Measurements from ENCODE around the gene NXN. TPM values are rescaled to one million over a fixed set of nuclear protein-coding genes. Genes with fewer than 3 reads are reported as not detected.
"Not testable (repeated sequence)": the region's sequence is repeated elsewhere in the genome, so short reads cannot be mapped to it uniquely, and the experiment has no call there.

NXN gene
- total RNA-seq, 2 donors from 2014 or later: 13.9 to 18.9 TPM

GRCh38 chr17:773016-773415 lies 206.6 kb downstream of the NXN start:
- Histone ChIP-seq H3K27me3 (replicated peaks; ENCODE audit: insufficient read depth) (no peaks in the 10 kb centered on the region), H3K27ac (no peak overlapping the region), H3K4me3 (no peak overlapping the region), H3K9me3 (no peaks in the 10 kb centered on the region), H3K36me3 (peaks cover 66% of the 10 kb centered on the region), H3K4me1 (ENCODE audit: control insufficient read depth in 1 of 2, low read depth in 2 of 2) (no peaks in the 10 kb centered on the region)
- TF ChIP-seq CTCF (IDR thresholded peaks at IDR 0.05): no peak
- ATAC-seq (ENCODE audit: insufficient number of reproducible peaks, low FRiP score, low read depth): no peak
- DNase-seq (ENCODE audit: low spot score): no peak

GRCh38 chr17:767076-767475 lies 212.5 kb downstream of the NXN start:
- ATAC-seq (ENCODE audit: insufficient number of reproducible peaks, low FRiP score, low read depth) (peak; percentile 65), DNase-seq (ENCODE audit: low spot score) (no peak)
- Histone ChIP-seq H3K27ac (peak overlapping the region; percentile 63 to 81), H3K4me3 (peak overlapping the region; percentile 32), H3K36me3 (peaks cover 30% of the 10 kb centered on the region), H3K9me3 (no peaks in the 10 kb centered on the region), H3K4me1 (ENCODE audit: control insufficient read depth in 1 of 2, low read depth in 2 of 2) (peaks cover 0 to 17% of the 10 kb centered on the region in 2 donors), H3K27me3 (replicated peaks; ENCODE audit: insufficient read depth) (no peaks in the 10 kb centered on the region)
- no peak for TF ChIP-seq CTCF (IDR thresholded peaks at IDR 0.05)

GRCh38 chr17:760371-760770 lies 219.2 kb downstream of the NXN start:
- ATAC-seq (ENCODE audit: insufficient number of reproducible peaks, low FRiP score, low read depth): no peak
- H3K9me3 ChIP-seq: no peaks in the 10 kb centered on the region
- DNase-seq (ENCODE audit: low spot score): no peak
- H3K36me3 ChIP-seq: peaks cover 28% of the 10 kb centered on the region
- no peak for TF ChIP-seq CTCF (IDR thresholded peaks at IDR 0.05)
- no peaks in the 10 kb centered on the region for H3K27me3 ChIP-seq (replicated peaks; ENCODE audit: insufficient read depth)
- peaks cover 0 to 11% of the 10 kb centered on the region in 2 donors for H3K4me1 ChIP-seq (ENCODE audit: control insufficient read depth in 1 of 2, low read depth in 2 of 2)
- no peak overlapping the region for H3K4me3 ChIP-seq
- H3K27ac ChIP-seq: no peak overlapping the region

GRCh38 chr17:759964-760363 lies 219.6 kb downstream of the NXN start:
- TF ChIP-seq CTCF (IDR thresholded peaks at IDR 0.05): no peak
- H3K27ac ChIP-seq: no peak overlapping the region
- DNase-seq (ENCODE audit: low spot score): no peak
- peaks cover 28% of the 10 kb centered on the region for H3K36me3 ChIP-seq
- H3K4me1 ChIP-seq (ENCODE audit: control insufficient read depth in 1 of 2, low read depth in 2 of 2): peaks cover 0 to 11% of the 10 kb centered on the region in 2 donors
- H3K9me3 ChIP-seq: no peaks in the 10 kb centered on the region
- no peak overlapping the region for H3K4me3 ChIP-seq
- ATAC-seq (ENCODE audit: insufficient number of reproducible peaks, low FRiP score, low read depth): no peak
- no peaks in the 10 kb centered on the region for H3K27me3 ChIP-seq (replicated peaks; ENCODE audit: insufficient read depth)

- H3K27ac ChIP-seq: peak overlapping the region; percentile 61 to 73
- H3K4me3 ChIP-seq: peak overlapping the region; percentile 28
- H3K4me1 ChIP-seq (ENCODE audit: control insufficient read depth in 1 of 2, low read depth in 2 of 2): peaks cover 4 to 17% of the 10 kb centered on the region in 2 donors
- not testable (repeated sequence) for H3K9me3 ChIP-seq; ATAC-seq (ENCODE audit: insufficient number of reproducible peaks, low FRiP score, low read depth); DNase-seq (ENCODE audit: low spot score); H3K27me3 ChIP-seq (replicated peaks; ENCODE audit: insufficient read depth)
- peaks cover 14% of the 10 kb centered on the region for H3K36me3 ChIP-seq
Observed at GRCh38 chr17:756010-756567, 223.5 kb downstream of the NXN start.

- DNase-seq (ENCODE audit: low spot score); H3K27me3 ChIP-seq (replicated peaks; ENCODE audit: insufficient read depth); ATAC-seq (ENCODE audit: insufficient number of reproducible peaks, low FRiP score, low read depth); H3K9me3 ChIP-seq: not testable (repeated sequence)
- Histone ChIP-seq H3K4me1 (ENCODE audit: control insufficient read depth in 1 of 2, low read depth in 2 of 2) (peaks cover 10 to 24% of the 10 kb centered on the region in 2 donors), H3K4me3 (peak overlapping the region; percentile 28), H3K36me3 (peaks cover 14% of the 10 kb centered on the region), H3K27ac (peak overlapping the region; percentile 61 to 73)
Observed at GRCh38 chr17:755319-755961, 224.1 kb downstream of the NXN start.

Data from thoracic aorta (tissue), 2 donors.